Dedifferentiated amniotic fluid mesenchymal stem cell (primary cell): Measurements from ENCODE around the gene PRR23A.
"Not testable (repeated sequence)": the region's sequence is repeated elsewhere in the genome, so short reads cannot be mapped to it uniquely, and the experiment has no call there.

ENCODE experiments used
- DNase-seq: peaks from one replicate; pipeline ENCODE4 v3.0.0-alpha.2; 2016; ENCODE audit errors: extremely low spot score

PRR23A gene

GRCh38 chr3:139006051-139006716 is at the start of gene PRR23A:
Gene PRR23A (minus strand): TSS chr3:139006268. CDS start chr3:139006268, 0 bp downstream.
- no peak for DNase-seq

DNA sequence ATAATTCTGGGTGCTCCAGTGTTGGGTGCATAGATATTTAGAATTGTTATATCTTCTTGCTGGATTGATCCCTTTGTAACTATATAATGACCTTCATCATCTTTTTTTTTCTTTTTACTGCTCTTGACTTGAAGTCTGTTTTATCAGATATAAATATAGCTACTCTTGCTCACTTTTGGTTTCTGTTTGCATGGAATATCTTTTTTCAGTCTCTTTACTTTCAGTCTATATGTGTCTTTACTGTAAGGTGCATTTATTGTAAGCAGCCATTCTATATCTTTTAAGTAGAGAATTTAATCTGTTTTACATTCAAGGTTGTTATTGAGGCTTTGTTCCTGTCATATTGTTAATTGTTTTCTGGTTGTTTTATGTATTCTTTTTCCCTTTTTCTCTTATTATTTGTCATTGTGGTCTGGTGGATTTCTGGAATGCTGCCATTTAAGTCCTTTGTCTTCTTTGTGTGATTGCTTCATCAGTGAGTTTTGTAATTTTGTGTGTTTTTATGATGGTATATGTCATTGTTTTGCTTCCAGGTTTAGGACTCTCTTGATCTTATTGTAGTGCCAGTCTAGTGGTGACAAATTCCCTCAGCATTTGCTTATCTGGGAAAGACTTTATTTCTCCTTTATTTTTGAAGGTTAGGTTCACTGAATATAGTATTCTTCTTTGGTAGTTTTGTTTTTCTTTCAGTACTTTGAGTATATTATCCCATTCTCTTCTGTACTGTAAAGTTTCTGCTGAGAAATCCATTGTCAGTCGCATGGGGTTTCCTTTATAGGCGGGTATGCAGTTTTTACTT is 46.9 kb upstream of the PRR23A start:
- DNase-seq: no peak

DNA sequence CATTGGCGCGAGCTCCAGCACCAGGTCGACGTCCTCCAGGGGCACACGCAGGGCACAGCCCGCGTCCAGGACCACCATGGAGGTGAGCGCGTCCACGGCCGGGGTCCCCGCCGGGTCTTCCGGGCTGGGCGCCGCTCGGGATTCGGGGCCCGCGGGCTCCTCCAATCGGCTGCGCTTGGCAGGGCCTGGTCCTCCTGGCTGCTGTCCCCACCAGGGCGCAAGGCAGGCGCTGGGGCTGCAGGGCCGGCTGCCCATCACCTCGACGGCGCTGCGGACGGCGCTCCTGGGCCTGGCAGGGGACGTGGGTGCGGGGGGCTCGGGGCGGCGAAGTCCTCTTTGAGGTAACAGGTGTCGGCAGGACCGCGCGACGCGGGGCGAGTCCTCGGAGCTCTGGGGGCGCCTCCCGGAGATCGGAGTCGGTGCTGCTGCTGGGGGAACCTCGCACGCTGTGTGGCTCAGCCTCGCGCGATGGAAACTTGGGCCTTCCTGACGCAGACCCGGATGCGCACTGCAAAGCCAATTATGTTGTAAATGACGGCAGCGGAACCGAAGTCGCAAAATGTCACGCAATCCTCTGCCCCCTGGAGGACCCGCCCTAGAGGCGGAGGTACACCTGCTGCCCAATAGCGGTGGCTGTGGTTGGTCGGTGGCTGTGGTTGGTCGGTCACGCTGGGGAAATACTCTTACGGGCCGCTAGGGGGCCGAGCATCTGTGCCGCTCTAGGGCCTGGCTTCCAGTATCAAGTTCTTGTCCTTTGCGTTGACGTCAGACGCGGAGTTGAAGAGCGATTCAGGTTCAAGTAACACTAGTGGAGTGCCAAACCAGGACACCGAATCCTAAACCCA is 38.5 kb upstream of the PRR23A start, which contains the start of gene PRR23C:
TSS of gene PRR23C (minus strand) at position 527 of the 845 bp plus-strand sequence. CDS start at position 255, 272 bp downstream.
- no peak for DNase-seq

- no peak for DNase-seq
Measured at GRCh38 chr3:139043554-139044365, 37.7 kb upstream of the PRR23A start.

GRCh38 chr3:139037478-139037877 is 31.4 kb upstream of the PRR23A start:
- DNase-seq: no peak

GRCh38 chr3:139032326-139033002 is 26.4 kb upstream of the PRR23A start:
- DNase-seq: no peak

- not testable (repeated sequence) for DNase-seq
Measured at GRCh38 chr3:139030576-139030975, 24.5 kb upstream of the PRR23A start.

- DNase-seq: no peak
Measured at GRCh38 chr3:139024968-139025367, 18.9 kb upstream of the PRR23A start.

GRCh38 chr3:139020868-139021234 is 14.8 kb upstream of the PRR23A start, which contains the start of gene PRR23B:
Gene PRR23B (minus strand): TSS chr3:139020926. CDS start chr3:139020661, 265 bp downstream.
- no peak for DNase-seq

DNA sequence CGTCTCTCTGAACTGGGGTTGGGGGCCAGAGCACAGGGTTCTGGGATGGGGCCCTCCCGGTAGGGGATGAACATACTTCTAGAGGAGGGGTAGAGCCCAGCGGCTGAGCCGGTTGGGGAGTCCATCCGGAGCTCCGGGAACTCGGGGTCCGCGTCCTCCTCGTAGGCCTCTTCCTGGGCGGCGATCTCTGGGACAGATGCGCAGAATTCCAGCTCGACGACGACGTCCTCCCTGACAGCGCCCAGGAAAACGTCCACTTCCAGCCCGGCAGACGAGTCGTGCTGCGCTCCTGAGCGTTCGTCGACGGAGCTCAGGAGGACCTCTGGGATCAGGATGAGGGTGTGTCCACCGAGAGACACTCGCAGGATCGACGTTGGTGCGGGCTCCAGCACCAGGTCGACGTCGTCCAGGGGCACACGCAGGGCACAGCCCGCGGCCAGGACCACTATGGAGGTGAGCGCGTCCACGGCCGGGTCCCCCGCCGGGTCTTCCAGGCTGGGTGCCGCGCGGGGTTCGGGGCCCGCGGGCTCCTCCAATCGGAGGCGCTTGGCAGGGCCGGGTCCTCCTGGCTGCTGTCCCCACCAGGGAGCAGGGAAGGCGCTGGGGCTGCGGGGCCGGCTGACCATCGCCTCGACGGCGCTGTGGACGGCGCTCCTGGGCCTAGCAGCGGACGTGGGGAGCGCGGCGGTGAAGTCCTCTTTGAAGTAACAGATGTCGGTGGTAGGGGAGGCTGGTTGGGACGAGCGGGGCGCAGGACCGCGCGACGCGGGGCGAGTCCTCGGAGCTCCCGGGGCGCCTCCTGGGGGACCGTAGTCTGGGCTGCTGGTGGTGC is 14.2 kb upstream of the PRR23A start:
- DNase-seq: no peak

GRCh38 chr3:139016430-139017048 is 10.5 kb upstream of the PRR23A start:
- no peak for DNase-seq

- DNase-seq: no peak
Measured at GRCh38 chr3:139005356-139005993, 593 bp downstream of the PRR23A start.

DNA sequence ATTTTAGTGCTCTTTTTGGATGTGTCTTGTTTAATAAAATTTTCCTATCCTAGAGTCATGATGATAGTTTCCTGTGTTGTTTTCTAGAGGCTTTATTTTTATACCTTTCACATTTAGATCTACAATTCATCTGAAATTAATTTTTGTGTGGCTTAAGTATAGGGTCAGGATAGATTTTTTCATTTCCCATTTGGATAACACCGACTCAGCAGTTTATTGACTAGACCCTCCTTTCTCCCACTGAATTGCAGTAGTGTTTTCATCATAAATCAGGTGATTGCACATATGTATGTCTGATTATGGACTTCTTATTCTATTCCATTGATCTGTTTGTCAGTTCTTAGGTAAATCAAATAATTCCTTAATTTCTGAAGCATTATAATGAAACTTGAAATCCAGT is 10.4 kb downstream of the PRR23A start:
- no peak for DNase-seq

GRCh38 chr3:138987181-138987580 is 18.9 kb downstream of the PRR23A start:
- DNase-seq: no peak

GRCh38 chr3:138985932-138986331 is 20.1 kb downstream of the PRR23A start:
- DNase-seq: no peak

DNA sequence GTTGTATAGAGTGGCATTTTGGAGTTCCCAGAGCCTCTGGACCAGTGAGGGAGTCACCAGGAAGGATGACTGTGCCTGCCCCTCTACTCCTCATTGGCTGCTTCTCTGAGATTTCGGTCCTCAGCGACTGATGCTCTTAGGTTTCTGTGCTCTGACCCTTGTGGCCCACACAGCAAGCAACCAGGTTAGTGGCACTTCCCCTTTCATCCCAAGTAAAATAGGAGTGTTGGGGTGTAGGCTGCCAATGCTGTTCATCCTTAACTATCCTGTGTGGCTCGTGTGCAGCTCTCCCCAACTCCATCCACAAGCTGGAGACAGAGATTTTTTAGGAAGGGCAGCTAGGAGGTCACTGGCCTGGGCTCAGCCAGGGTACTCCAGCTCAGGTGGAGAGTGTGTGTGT is 21.3 kb downstream of the PRR23A start:
- DNase-seq: no peak

DNA sequence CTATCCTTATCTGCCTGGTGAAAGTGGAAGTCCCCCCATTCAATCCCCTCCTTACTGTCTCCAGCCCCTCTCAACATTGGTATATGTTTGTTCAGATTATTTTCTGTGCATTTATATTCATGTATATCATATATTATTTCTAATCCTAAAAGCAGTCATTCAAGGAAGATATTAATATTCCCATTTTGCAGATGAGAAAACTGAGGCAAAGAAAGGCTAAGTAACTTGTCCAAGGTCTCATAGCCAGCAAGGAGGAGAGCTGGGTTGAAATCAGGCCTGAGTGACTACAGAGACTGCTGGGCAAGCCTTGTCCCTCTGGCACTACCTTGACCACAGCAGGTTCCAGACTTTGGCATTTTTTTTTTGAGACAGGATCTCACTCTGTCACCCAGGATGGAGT is 30.0 kb downstream of the PRR23A start:
- no peak for DNase-seq

DNA sequence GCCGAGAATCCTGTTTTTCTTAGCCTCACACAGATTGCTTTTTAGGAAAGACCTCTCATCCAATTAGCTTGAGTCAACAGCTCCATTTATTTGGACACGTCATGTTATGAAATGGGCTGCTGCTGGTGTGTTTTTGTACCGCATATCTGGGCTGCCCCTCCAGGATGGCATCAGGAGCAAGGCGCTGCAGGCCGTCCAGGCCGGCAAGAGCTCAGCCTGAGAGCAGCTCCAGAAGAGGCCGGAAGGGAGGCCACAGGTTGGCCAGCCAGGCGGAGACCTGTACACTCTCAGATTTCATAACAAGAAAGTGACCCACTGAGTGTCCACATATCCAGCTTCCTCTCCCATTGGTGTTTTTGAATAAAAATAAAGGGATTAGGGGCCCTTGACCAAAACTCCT is 30.7 kb downstream of the PRR23A start:
- no peak for DNase-seq

GRCh38 chr3:138974462-138974861 is 31.6 kb downstream of the PRR23A start:
- no peak for DNase-seq
